Ishikawa (cell line): Measurements from ENCODE around the gene KIZ.

Experiments used
- CEBPB ChIP-seq: IDR thresholded peaks from 2 replicates; pipeline ENCODE4 v1.6.1; 2012
- CREB1 ChIP-seq: IDR thresholded peaks from 2 replicates; pipeline ENCODE4 v1.6.1; 2012; ENCODE audit warnings: low read depth
- EGR1 ChIP-seq: IDR thresholded peaks from 2 replicates; pipeline ENCODE4 v1.6.1; 2012
- EP300 ChIP-seq: IDR thresholded peaks from 2 replicates; pipeline ENCODE4 v1.6.1; 2012; ENCODE audit warnings: borderline replicate concordance
- FOXM1 ChIP-seq: IDR thresholded peaks from 2 replicates; pipeline ENCODE4 v1.6.1; 2012; ENCODE audit warnings: low read depth, borderline replicate concordance
- MAX ChIP-seq: IDR thresholded peaks from 2 replicates; pipeline ENCODE4 v1.6.1; 2012
- NFIC ChIP-seq: IDR thresholded peaks from 2 replicates; pipeline ENCODE4 v1.6.1; 2012
- RAD21 ChIP-seq: IDR thresholded peaks from 2 replicates; pipeline ENCODE4 v1.6.1; 2012; ENCODE audit warnings: low read depth
- REST ChIP-seq: IDR thresholded peaks from 2 replicates; pipeline ENCODE4 v1.6.1; 2012; ENCODE audit warnings: low read depth, mild to moderate bottlenecking
- TAF1 ChIP-seq: IDR thresholded peaks from 2 replicates; pipeline ENCODE4 v1.6.1; 2012; ENCODE audit warnings: low read depth, mild to moderate bottlenecking
- TCF12 ChIP-seq: IDR thresholded peaks from 2 replicates; pipeline ENCODE4 v1.6.1; 2012; ENCODE audit warnings: low read depth
- TEAD4 ChIP-seq: IDR thresholded peaks from 2 replicates; pipeline ENCODE4 v1.6.1; 2012
- USF1 ChIP-seq: IDR thresholded peaks from 2 replicates; pipeline ENCODE4 v1.6.1; 2012
- YY1 ChIP-seq: IDR thresholded peaks from 2 replicates; pipeline ENCODE4 v1.6.1; 2012; ENCODE audit warnings: low read depth
- ZBTB7A ChIP-seq: IDR thresholded peaks from 2 replicates; pipeline ENCODE4 v1.6.1; 2012; ENCODE audit warnings: low read depth

The KIZ gene

GRCh38 chr20:21246161-21246560 lies 120.3 kb downstream of the KIZ start:
- no peak for TF ChIP-seq TCF12
- TF ChIP-seq EGR1, result no peak
- TF ChIP-seq REST, result no peak
- no peak for TF ChIP-seq CEBPB
- no peak for TF ChIP-seq TEAD4
- TF ChIP-seq ZBTB7A, result no peak
- no peak for TF ChIP-seq FOXM1
- no peak for TF ChIP-seq MAX
- no peak for TF ChIP-seq EP300
- TF ChIP-seq YY1, result no peak
- TF ChIP-seq CREB1, result no peak
- TF ChIP-seq TAF1, result no peak
- TF ChIP-seq USF1, result no peak
- TF ChIP-seq RAD21, result no peak
- TF ChIP-seq NFIC, result no peak

- TF ChIP-seq YY1 (no peak), CEBPB (no peak), CREB1 (no peak), TEAD4 (no peak), NFIC (no peak), EP300 (no peak), FOXM1 (no peak), TCF12 (no peak), USF1 (no peak)
These were observed 125.4 kb downstream of the KIZ start for GRCh38 chr20:21251278-21251677.

GRCh38 chr20:21257192-21257591 lies 131.3 kb downstream of the KIZ start:
- TF ChIP-seq EGR1, result no peak
- no peak for TF ChIP-seq REST
- TF ChIP-seq NFIC, result no peak
- TF ChIP-seq MAX, result no peak
- TF ChIP-seq FOXM1, result no peak
- no peak for TF ChIP-seq TAF1
- no peak for TF ChIP-seq TEAD4
- no peak for TF ChIP-seq USF1

GRCh38 chr20:21258411-21258810 lies 132.5 kb downstream of the KIZ start:
- no peak for TF ChIP-seq CEBPB
- TF ChIP-seq MAX, result no peak
- no peak for TF ChIP-seq FOXM1
- no peak for TF ChIP-seq TCF12
- TF ChIP-seq YY1, result no peak
- TF ChIP-seq TAF1, result no peak
- TF ChIP-seq RAD21, result no peak
- no peak for TF ChIP-seq NFIC
- TF ChIP-seq USF1, result no peak
- TF ChIP-seq ZBTB7A, result no peak
- no peak for TF ChIP-seq TEAD4
- no peak for TF ChIP-seq EGR1
- no peak for TF ChIP-seq CREB1
- no peak for TF ChIP-seq REST
- no peak for TF ChIP-seq EP300
